SK-N-MC (cell line): Measurements from ENCODE around the gene PRAMEF5.
"Not testable (repeated sequence)": the region's sequence is repeated elsewhere in the genome, so short reads cannot be mapped to it uniquely, and the experiment has no call there.

Source experiments
- EZH2 ChIP-seq: fragments of 200-600 bp; sonication (generic); IDR thresholded peaks from one replicate; pipeline ENCODE4 v1.6.1; 2017; ENCODE audit warnings: antibody characterized with exemption
- FOXP2 ChIP-seq: optimal IDR thresholded peaks from 2 replicates; pipeline ENCODE3; 2011; ENCODE audit warnings: mild to moderate bottlenecking, moderate library complexity; ENCODE audit not compliant: insufficient read depth; ENCODE audit errors: extremely low read length, control extremely low read depth
- POLR2AphosphoS5 ChIP-seq: IDR thresholded peaks from 2 replicates; pipeline ENCODE4 v1.6.1; 2012; ENCODE audit warnings: mild to moderate bottlenecking, low read depth, low read length, borderline replicate concordance

DNA sequence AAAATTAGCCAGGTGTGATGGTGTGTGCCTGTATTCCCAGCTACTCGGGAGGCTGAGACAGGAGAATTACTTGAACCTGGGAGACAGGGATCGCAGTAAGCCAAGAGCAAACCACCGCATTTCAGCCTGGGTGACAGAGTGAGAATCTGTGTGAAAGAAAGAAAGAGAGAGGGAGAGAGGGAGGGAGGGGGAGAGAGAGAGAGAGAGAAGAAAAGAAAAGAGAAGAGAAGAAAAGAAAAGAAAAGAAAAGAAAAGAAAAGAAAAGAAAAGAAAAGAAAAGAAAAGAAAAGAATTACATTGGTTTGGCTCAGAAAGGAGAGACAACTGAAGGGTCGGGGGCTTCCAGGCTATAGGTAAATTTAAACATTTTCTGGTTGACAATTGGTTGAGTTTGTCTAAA lies 14.4 kb upstream of the PRAMEF5 start:
- not testable (repeated sequence) for TF ChIP-seq POLR2AphosphoS5, EZH2, FOXP2
